Measurements from ENCODE around the gene CDC42BPA. TPM values are rescaled to one million over a fixed set of nuclear protein-coding genes. Genes with fewer than 3 reads are reported as not detected.

CDC42BPA gene
- total RNA-seq, 1 donor from 2014 or later = 61.6 TPM

DNA sequence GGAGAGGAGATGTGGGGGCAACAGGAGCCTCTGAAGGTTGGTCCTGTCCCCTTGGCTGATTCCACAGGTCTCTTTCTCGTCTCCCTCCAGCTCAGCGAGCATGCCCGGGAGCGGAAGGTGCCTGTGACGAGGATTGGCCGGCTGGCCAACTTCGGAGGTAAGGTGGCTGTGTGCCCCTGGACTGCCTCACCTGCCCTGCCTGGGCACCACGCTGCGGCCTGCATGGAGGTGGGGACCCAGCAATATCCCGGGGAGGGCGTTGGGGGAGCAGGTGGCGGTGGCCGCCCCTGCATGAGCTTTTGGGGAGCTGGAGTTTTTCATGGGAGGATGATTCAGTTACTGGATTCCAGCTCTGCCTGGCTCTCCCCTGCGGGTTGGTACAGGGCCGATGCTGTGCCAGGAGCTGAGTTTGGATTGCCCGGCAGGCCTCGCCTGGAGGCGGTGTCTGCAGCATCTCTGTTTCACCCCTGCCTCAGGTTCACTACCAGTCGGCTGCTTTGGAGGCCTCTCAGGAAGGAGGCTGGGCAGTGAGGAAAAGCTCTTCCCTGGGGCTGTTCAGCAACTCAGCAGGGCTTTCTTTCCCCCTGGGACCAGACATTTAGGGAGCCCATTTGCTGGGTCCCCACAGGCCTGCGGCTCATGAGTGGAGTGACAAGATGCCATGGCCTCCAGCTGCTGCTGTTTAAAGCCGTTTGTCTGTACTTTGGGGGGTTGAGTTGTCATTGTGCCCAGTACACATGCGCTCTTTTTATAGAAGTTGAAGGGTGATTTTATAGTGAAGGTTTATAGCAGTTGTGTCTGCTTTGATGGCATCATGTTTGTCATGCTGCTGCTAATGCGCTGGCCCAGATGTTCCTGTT, 352.5 kb downstream of the CDC42BPA start:
- no peaks in the 10 kb centered on the region for H3K4me1 Mint-ChIP-seq (ENCODE audit: low read depth)
- TF ChIP-seq, protein P1, sequence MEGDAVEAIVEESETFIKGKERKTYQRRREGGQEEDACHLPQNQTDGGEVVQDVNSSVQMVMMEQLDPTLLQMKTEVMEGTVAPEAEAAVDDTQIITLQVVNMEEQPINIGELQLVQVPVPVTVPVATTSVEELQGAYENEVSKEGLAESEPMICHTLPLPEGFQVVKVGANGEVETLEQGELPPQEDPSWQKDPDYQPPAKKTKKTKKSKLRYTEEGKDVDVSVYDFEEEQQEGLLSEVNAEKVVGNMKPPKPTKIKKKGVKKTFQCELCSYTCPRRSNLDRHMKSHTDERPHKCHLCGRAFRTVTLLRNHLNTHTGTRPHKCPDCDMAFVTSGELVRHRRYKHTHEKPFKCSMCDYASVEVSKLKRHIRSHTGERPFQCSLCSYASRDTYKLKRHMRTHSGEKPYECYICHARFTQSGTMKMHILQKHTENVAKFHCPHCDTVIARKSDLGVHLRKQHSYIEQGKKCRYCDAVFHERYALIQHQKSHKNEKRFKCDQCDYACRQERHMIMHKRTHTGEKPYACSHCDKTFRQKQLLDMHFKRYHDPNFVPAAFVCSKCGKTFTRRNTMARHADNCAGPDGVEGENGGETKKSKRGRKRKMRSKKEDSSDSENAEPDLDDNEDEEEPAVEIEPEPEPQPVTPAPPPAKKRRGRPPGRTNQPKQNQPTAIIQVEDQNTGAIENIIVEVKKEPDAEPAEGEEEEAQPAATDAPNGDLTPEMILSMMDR (IDR thresholded peaks at IDR 0.05) = no peak
- H3K27me3 Mint-ChIP-seq (ENCODE audit: low read depth) = no peaks in the 10 kb centered on the region
- no peak for DNase-seq (ENCODE audit: low spot score)
- no peak overlapping the region for H3K4me3 Mint-ChIP-seq (ENCODE audit: unreplicated experiment)
- no peak overlapping the region for H3K27ac Mint-ChIP-seq (ENCODE audit: unreplicated experiment)
- H3K9me3 Mint-ChIP-seq (ENCODE audit: low read depth) = no peaks in the 10 kb centered on the region
- H3K36me3 Mint-ChIP-seq (ENCODE audit: low read depth) = peaks cover 2% of the 10 kb centered on the region

DNA sequence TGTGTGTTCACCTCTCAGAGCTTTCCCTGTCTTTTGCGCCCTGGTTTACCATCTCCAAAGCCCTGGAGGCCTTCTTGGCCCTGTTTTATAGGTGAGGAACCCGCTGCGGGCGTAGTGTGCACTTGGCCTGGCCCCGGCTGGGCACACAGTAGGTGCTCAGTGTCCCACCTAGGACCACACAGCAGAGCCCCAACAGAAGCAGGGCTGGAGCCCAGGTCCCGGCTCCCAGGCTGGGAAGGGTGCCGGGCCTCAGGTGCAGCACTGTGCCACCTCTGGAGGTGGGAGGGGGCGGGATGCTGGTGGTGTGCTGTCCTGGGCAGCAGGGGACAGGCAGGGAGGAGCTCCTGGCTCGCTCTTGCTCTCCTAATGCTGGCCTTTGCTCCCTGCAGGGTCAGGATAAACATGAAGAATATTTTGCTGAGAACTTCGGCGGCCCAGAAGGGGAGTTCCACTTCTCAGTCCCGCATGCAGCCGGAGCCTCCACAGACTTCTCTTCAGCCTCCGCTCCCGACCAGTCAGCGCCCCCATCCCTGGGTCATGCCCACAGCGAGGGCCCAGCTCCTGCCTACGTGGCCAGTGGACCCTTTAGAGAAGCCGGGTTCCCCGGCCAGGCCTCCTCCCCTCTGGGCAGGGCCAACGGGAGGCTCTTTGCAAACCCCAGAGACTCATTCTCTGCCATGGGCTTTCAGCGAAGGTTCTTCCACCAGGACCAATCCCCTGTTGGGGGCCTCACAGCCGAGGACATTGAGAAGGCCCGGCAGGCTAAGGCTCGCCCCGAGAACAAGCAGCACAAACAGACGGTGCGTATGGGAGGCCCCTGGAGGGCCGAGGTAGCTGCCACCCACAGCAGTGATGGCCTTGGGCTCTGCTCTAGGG, 353.4 kb downstream of the CDC42BPA start:
- no peaks in the 10 kb centered on the region for H3K27me3 Mint-ChIP-seq (ENCODE audit: low read depth)
- DNase-seq (ENCODE audit: low spot score) = no peak
- H3K4me3 Mint-ChIP-seq (ENCODE audit: unreplicated experiment) = no peak overlapping the region

GRCh38 chr1:226964068-226964425, 354.2 kb downstream of the CDC42BPA start:
- Mint-ChIP-seq H3K9me3 (ENCODE audit: low read depth) (no peaks in the 10 kb centered on the region), H3K36me3 (ENCODE audit: low read depth) (no peaks in the 10 kb centered on the region), H3K4me3 (ENCODE audit: unreplicated experiment) (no peak overlapping the region), H3K27ac (ENCODE audit: unreplicated experiment) (no peak overlapping the region), H3K27me3 (ENCODE audit: low read depth) (no peaks in the 10 kb centered on the region), H3K4me1 (ENCODE audit: low read depth) (no peaks in the 10 kb centered on the region)
- DNase-seq (ENCODE audit: low spot score) = no peak
- TF ChIP-seq, protein P1 (IDR thresholded peaks at IDR 0.05) = no peak

More for the DNA sequence above, 353.4 kb downstream of the CDC42BPA start:
- no peak overlapping the region for H3K27ac Mint-ChIP-seq (ENCODE audit: unreplicated experiment)
- TF ChIP-seq, protein P1 (IDR thresholded peaks at IDR 0.05) = no peak
- H3K36me3 Mint-ChIP-seq (ENCODE audit: low read depth) = peaks cover 2% of the 10 kb centered on the region
- H3K4me1 Mint-ChIP-seq (ENCODE audit: low read depth) = no peaks in the 10 kb centered on the region
- H3K9me3 Mint-ChIP-seq (ENCODE audit: low read depth) = no peaks in the 10 kb centered on the region

- TF ChIP-seq, protein P1 (IDR thresholded peaks at IDR 0.05) = no peak
- Mint-ChIP-seq H3K27ac (ENCODE audit: unreplicated experiment) (no peak overlapping the region), H3K4me1 (ENCODE audit: low read depth) (no peaks in the 10 kb centered on the region), H3K4me3 (ENCODE audit: unreplicated experiment) (no peak overlapping the region), H3K27me3 (ENCODE audit: low read depth) (no peaks in the 10 kb centered on the region), H3K36me3 (ENCODE audit: low read depth) (no peaks in the 10 kb centered on the region), H3K9me3 (ENCODE audit: low read depth) (no peaks in the 10 kb centered on the region)
- no peak for DNase-seq (ENCODE audit: low spot score)
These were observed 355.6 kb downstream of the CDC42BPA start for GRCh38 chr1:226962421-226963391.

Measured in chondrocyte (in vitro differentiated cells).